Activated CD4-positive, alpha-beta T cell treated with anti-CD3 and anti-CD28 coated beads, Interleukin-2, amount 10 ng/mL, durations not matched to agents 7 days and 5 days (primary cell): ENCODE results near the gene ANKRD11. TPM values are rescaled to one million over a fixed set of nuclear protein-coding genes. Genes with fewer than 3 reads are reported as not detected.

ENCODE experiments used
- CTCF ChIA-PET: fragments of 350-600 bp; sonication (Branson Sonifier 250); formaldehyde crosslinking; loops from one replicate; lab custom pipeline; 2021; ENCODE audit warnings: antibody characterized with exemption; lab: Charles Lee
- POLR2A ChIA-PET: fragments of 350-600 bp; sonication (Branson Sonifier 250); formaldehyde crosslinking; loops from one replicate; lab custom pipeline; 2021; ENCODE audit warnings: antibody characterized with exemption; lab: Charles Lee
- DNase-seq: peaks from one replicate; pipeline ENCODE4 v3.0.0-alpha.2; 2020
- H3K27ac Mint-ChIP-seq: one replicate; pipeline ENCODE4 v1.8.0; 2021; ENCODE audit warnings: mild to moderate bottlenecking, moderate library complexity, mixed read lengths
- H3K27me3 Mint-ChIP-seq: one replicate; pipeline ENCODE4 v1.8.0; 2021; ENCODE audit warnings: mixed read lengths
- H3K36me3 Mint-ChIP-seq: one replicate; pipeline ENCODE4 v1.8.0; 2021; ENCODE audit warnings: low read depth, mixed read lengths
- H3K4me1 Mint-ChIP-seq: one replicate; pipeline ENCODE4 v1.8.0; 2021; ENCODE audit warnings: mixed read lengths
- H3K4me3 Mint-ChIP-seq: one replicate; pipeline ENCODE4 v1.8.0; 2021; ENCODE audit warnings: mild to moderate bottlenecking, moderate library complexity, mixed read lengths
- H3K9me3 Mint-ChIP-seq: one replicate; pipeline ENCODE4 v1.8.0; 2021; ENCODE audit warnings: mixed read lengths
- total RNA-seq, 2 experiments: library from RNA; stranded (reverse); gene quantifications; one replicate each; pipeline ENCODE4 v1.2.3, GENCODE V29; 2021

The ANKRD11 gene
- total RNA-seq, 2 experiments from 2014 or later, result 158 to 178 TPM

DNA sequence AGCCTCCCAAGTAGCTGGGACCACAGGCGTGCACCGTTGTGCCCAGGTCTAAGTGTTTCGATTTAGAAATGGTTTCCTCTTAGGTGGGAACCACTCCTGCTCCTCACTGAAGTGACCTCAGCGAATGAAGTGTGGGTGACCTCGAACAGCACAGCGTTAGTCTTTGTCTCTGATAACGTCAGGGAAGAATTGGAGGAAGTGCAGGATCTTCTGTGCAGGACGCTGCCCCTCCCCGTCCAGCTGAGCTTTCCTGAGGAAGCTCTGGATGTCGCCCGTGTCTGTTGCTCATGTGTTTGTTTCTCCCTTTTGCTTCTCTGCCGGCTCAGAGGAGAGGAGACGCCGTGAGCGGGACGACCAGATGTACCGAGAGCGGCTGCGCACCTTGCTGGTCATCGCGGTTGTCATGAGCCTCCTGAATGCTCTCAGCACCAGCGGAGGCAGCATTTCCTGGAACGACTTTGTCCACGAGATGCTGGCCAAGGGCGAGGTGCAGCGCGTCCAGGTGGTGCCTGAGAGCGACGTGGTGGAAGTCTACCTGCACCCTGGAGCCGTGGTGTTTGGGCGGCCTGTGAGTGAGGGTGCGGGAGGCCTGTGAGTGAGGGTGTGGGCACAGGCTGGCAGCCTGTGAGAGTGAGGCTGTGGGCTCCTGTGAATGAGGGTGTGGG, 33.5 kb upstream of the ANKRD11 start:
- Mint-ChIP-seq H3K36me3 (peaks cover 53% of the 10 kb centered on the region), H3K4me1 (no peaks in the 10 kb centered on the region), H3K27me3 (no peaks in the 10 kb centered on the region), H3K4me3 (no peak overlapping the region), H3K27ac (no peak overlapping the region), H3K9me3 (no peaks in the 10 kb centered on the region)
- POLR2A ChIA-PET, result no interaction called here
- DNase-seq, result no peak
- CTCF ChIA-PET, result no interaction called here

- no peak for DNase-seq
- ChIA-PET CTCF (no interaction called here), POLR2A (no interaction called here)
- Mint-ChIP-seq H3K27ac (no peak overlapping the region), H3K4me3 (no peak overlapping the region), H3K4me1 (peaks cover 2% of the 10 kb centered on the region), H3K27me3 (no peaks in the 10 kb centered on the region), H3K36me3 (peaks cover 55% of the 10 kb centered on the region), H3K9me3 (no peaks in the 10 kb centered on the region)
Measured at GRCh38 chr16:89522287-89522686, 31.9 kb upstream of the ANKRD11 start.

DNA sequence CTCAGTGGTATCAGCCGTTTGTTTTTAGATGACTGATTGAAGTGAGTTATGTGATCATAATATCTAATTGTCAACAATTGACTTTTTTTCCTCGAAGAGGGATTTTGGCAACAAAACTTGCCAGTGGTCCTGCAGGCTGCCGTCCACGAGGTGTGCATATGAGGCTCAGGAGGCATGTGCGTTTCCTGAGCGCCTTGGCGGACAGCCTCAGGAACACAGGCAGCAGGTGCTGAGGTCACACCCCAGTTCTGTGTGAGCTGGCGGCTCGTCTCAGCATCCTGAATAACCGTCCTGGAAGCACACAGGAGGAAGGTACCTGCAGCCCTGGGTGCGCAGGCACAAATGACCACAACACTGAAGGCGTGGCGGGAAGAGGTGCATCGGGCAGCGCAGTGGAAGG, 29.5 kb upstream of the ANKRD11 start:
- Mint-ChIP-seq H3K9me3 (no peaks in the 10 kb centered on the region), H3K27ac (no peak overlapping the region), H3K4me1 (peaks cover 2% of the 10 kb centered on the region), H3K4me3 (no peak overlapping the region), H3K36me3 (peaks cover 48% of the 10 kb centered on the region), H3K27me3 (no peaks in the 10 kb centered on the region)
- ChIA-PET CTCF (interaction anchor here (0.6 kb wide), 1 partner anchor 137 kb away, joined by 3 read pairs; no protein-coding TSS in a partner anchor), POLR2A (no interaction called here)
- DNase-seq, result no peak

DNA sequence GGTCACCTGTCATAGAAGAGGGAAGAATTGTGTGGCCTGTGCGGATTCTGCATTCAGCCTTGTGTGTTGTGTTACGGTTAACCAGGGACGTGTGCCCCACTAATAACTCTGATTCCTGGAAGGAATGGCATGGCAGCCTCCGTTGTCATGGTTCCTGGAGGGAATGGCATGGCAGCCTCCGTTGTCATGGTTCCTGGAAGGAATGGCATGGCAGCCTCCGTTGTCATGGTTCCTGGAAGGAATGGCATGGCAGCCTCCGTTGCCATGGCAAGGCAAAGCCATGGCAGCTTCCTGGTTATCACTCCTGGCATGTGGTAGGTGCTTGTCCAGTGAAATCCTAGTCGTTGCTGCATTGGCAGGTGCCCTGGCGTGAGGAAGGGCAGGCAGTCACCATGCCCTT, 26.8 kb upstream of the ANKRD11 start:
- CTCF ChIA-PET, result interaction anchor here (1.1 kb wide), 1 partner anchor 17 kb away, joined by 7 read pairs; no protein-coding TSS in a partner anchor
- Mint-ChIP-seq H3K27me3 (no peaks in the 10 kb centered on the region), H3K4me1 (peaks cover 2% of the 10 kb centered on the region), H3K9me3 (no peaks in the 10 kb centered on the region), H3K27ac (no peak overlapping the region), H3K4me3 (no peak overlapping the region), H3K36me3 (peaks cover 45% of the 10 kb centered on the region)
- POLR2A ChIA-PET, result no interaction called here
- no peak for DNase-seq

- DNase-seq, result no peak
- Mint-ChIP-seq H3K27me3 (no peaks in the 10 kb centered on the region), H3K36me3 (peaks cover 27% of the 10 kb centered on the region), H3K4me1 (peaks cover 18% of the 10 kb centered on the region), H3K9me3 (no peaks in the 10 kb centered on the region), H3K27ac (no peak overlapping the region), H3K4me3 (no peak overlapping the region)
- CTCF ChIA-PET, result no interaction called here
- POLR2A ChIA-PET, result no interaction called here
Measured at GRCh38 chr16:89512453-89512852, 22.1 kb upstream of the ANKRD11 start.

- Mint-ChIP-seq H3K27ac (no peak overlapping the region), H3K4me1 (peaks cover 28% of the 10 kb centered on the region), H3K9me3 (no peaks in the 10 kb centered on the region), H3K36me3 (peaks cover 19% of the 10 kb centered on the region), H3K27me3 (no peaks in the 10 kb centered on the region), H3K4me3 (no peak overlapping the region)
- POLR2A ChIA-PET, result no interaction called here
- CTCF ChIA-PET, result interaction anchor here (0.5 to 1.7 kb wide), 3 partner anchors 54 to 330 kb away, joined by 3 to 4 read pairs (median 3); no protein-coding TSS in a partner anchor
- DNase-seq, result no peak
Measured at GRCh38 chr16:89511374-89511773, 21.0 kb upstream of the ANKRD11 start.

DNA sequence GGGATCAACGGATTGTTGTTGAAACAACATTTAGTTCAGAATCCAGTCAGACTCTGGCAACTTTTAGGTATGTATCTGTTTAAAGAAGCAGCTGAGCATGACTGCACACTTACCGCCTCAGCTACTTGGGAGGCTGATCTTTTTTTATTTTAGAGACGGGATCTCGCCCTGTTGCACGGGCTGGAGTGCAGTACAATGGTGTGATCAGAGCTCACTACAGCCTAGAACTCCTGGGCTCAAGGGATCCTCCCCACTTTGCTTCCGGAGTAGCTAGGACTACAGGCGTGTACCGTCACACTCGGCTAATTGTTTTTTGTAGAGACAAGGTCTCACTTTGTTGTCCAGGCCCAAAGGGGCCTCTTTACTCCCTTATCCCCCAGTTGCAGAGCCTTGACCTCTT, 20.2 kb upstream of the ANKRD11 start:
- Mint-ChIP-seq H3K27me3 (no peaks in the 10 kb centered on the region), H3K4me1 (peaks cover 36% of the 10 kb centered on the region), H3K9me3 (no peaks in the 10 kb centered on the region), H3K27ac (no peak overlapping the region), H3K4me3 (peak overlapping the region; percentile 6), H3K36me3 (peaks cover 18% of the 10 kb centered on the region)
- POLR2A ChIA-PET, result no interaction called here
- CTCF ChIA-PET, result interaction anchor here (1.7 kb wide), 1 partner anchor 55 kb away, joined by 3 read pairs; no protein-coding TSS in a partner anchor
- no peak for DNase-seq

DNA sequence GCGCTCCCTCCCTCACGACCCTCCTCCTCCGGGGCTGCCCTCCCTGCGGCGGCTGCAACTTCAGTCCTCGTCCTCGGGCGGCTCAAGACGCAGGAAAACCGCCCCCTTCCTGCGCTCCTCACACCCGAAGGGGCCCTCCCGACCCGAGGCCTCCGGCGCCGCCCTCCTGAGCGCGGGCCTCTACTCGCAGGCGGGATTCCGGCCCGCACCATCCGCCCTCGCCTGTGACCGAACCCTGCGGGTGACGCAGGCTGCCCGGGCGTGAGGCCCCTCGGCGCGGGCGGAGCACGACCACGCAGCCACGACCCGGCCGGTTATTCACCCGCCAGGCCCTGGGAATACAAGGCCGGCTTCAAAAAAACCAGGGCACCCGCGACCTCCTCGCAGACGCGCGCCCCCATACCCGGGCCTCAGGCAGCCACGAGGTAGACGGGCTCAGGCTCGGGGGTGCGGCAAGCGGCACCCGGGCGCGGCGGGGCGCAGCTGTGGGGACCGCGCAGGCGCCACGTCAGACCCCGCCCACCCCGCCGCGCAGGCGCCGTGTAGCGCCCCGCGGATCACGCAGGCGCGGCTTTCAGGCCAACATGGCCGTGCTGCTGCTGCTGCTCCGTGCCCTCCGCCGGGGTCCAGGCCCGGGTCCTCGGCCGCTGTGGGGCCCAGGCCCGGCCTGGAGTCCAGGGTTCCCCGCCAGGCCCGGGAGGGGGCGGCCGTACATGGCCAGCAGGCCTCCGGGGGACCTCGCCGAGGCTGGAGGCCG, 17.7 kb upstream of the ANKRD11 start, which contains the start of gene SPG7:
Gene SPG7 (plus strand): TSS at position 570 of the 757 bp plus-strand sequence. CDS start 15 bp downstream, at position 585.
- Mint-ChIP-seq H3K27me3 (no peaks in the 10 kb centered on the region), H3K4me3 (peak within 1 kb of the TSS; percentile 93), H3K9me3 (no peaks in the 10 kb centered on the region), H3K4me1 (peaks cover 45% of the 10 kb centered on the region), H3K27ac (peak within 1 kb of the TSS; percentile 96), H3K36me3 (peaks cover 11% of the 10 kb centered on the region)
- ChIA-PET CTCF (interaction anchor here (0.6 to 1.5 kb wide), 6 partner anchors 13 to 193 kb away, joined by 3 to 6 read pairs (median 4); no protein-coding TSS in a partner anchor), POLR2A (interaction anchor here (1.0 kb wide), 1 partner anchor 215 kb away, joined by 6 read pairs; no protein-coding TSS in a partner anchor)
- DNase-seq, result peak; percentile 88

- no peaks in the 10 kb centered on the region for H3K27me3 Mint-ChIP-seq
- ChIA-PET CTCF (interaction anchor here (0.6 to 1.5 kb wide), 5 partner anchors 14 to 192 kb away, joined by 3 to 4 read pairs (median 3); no protein-coding TSS in a partner anchor), POLR2A (interaction anchor here (0.6 kb wide), 2 partner anchors 16 to 211 kb away, joined by 3 to 4 read pairs; no protein-coding TSS in a partner anchor)
- H3K4me3 Mint-ChIP-seq, result peak overlapping the region; percentile 73
- peak overlapping the region; percentile 96 for H3K27ac Mint-ChIP-seq
- peaks cover 8% of the 10 kb centered on the region for H3K36me3 Mint-ChIP-seq
- H3K4me1 Mint-ChIP-seq, result peaks cover 45% of the 10 kb centered on the region
- no peaks in the 10 kb centered on the region for H3K9me3 Mint-ChIP-seq
- peak; percentile 10 for DNase-seq
Measured at GRCh38 chr16:89507214-89507833, 17.0 kb upstream of the ANKRD11 start.

- Mint-ChIP-seq H3K9me3 (no peaks in the 10 kb centered on the region), H3K27me3 (no peaks in the 10 kb centered on the region), H3K4me1 (peaks cover 45% of the 10 kb centered on the region), H3K27ac (peak overlapping the region; percentile 96), H3K4me3 (peak overlapping the region; percentile 73), H3K36me3 (peaks cover 8% of the 10 kb centered on the region)
- DNase-seq, result peak; percentile 41
- POLR2A ChIA-PET, result interaction anchor here (0.6 kb wide), 2 partner anchors 16 to 211 kb away, joined by 3 to 4 read pairs; no protein-coding TSS in a partner anchor
- CTCF ChIA-PET, result interaction anchor here (1.3 to 1.5 kb wide), 2 partner anchors 14 to 191 kb away, joined by 3 to 4 read pairs; no protein-coding TSS in a partner anchor
Measured at GRCh38 chr16:89506791-89507191, 16.4 kb upstream of the ANKRD11 start.

- peak overlapping the region; percentile 73 for H3K4me3 Mint-ChIP-seq
- H3K4me1 Mint-ChIP-seq, result peaks cover 42% of the 10 kb centered on the region
- H3K36me3 Mint-ChIP-seq, result peaks cover 5% of the 10 kb centered on the region
- no peaks in the 10 kb centered on the region for H3K9me3 Mint-ChIP-seq
- H3K27ac Mint-ChIP-seq, result peak overlapping the region; percentile 96
- no peak for DNase-seq
- no peaks in the 10 kb centered on the region for H3K27me3 Mint-ChIP-seq
- POLR2A ChIA-PET, result no interaction called here
- CTCF ChIA-PET, result no interaction called here
Measured at GRCh38 chr16:89506113-89506504, 15.7 kb upstream of the ANKRD11 start.
